OCI-LY3 (cell line): ENCODE data around the gene NSL1.
"Not testable (repeated sequence)": the region's sequence is repeated elsewhere in the genome, so short reads cannot be mapped to it uniquely, and the experiment has no call there.

Source experiments
- H2AFZ ChIP-seq: fragments of 200-600, 300-600 bp; shearing (Covaris generic); 2 replicates; pipeline ENCODE4 v1.6.0; 2014; ENCODE audit warnings: antibody characterized with exemption, low read depth, low read length
- H3K27ac ChIP-seq: fragments of 200-600, 300-600 bp; sonication (generic); 2 replicates; pipeline ENCODE4 v1.5.1; 2014; ENCODE audit warnings: mild to moderate bottlenecking, low read length, moderate library complexity, mixed read lengths
- H3K27me3 ChIP-seq: fragments of 200-600, 300-600 bp; sonication (generic); 2 replicates; pipeline ENCODE4 v1.6.1; 2014; ENCODE audit warnings: low read depth, low read length, mixed read lengths
- H3K36me3 ChIP-seq: fragments of 200-600, 300-600 bp; sonication (generic); replicated peaks from 2 replicates; pipeline ENCODE3; 2014; ENCODE audit warnings: low read depth, low read length, mixed read lengths
- H3K4me1 ChIP-seq: fragments of 300-600, 200-600 bp; sonication (generic); 2 replicates; pipeline ENCODE4 v1.6.1; 2014; ENCODE audit warnings: low read length, mixed read lengths
- H3K4me2 ChIP-seq: fragments of 200-600, 300-600 bp; sonication (generic); 2 replicates; pipeline ENCODE4 v1.6.1; 2014; ENCODE audit warnings: low read length, mixed read lengths
- H3K4me3 ChIP-seq: fragments of 300-600, 200-600 bp; sonication (generic); 2 replicates; pipeline ENCODE4 v1.5.1; 2014; ENCODE audit warnings: antibody characterized with exemption, mild to moderate bottlenecking, low read length, moderate library complexity
- H3K79me2 ChIP-seq: fragments of 300-600, 200-600 bp; shearing (Covaris generic); 2 replicates; pipeline ENCODE4 v1.6.1; 2014; ENCODE audit warnings: mild to moderate bottlenecking, low read length, mixed read lengths
- H3K9ac ChIP-seq: fragments of 300-600, 200-600 bp; shearing (Covaris generic); 2 replicates; pipeline ENCODE4 v1.6.0; 2014; ENCODE audit warnings: mild to moderate bottlenecking, low read length, moderate library complexity
- H3K9me3 ChIP-seq: fragments of 200-600, 300-600 bp; shearing (Covaris generic); 2 replicates; pipeline ENCODE4 v1.6.1; 2014; ENCODE audit warnings: low read length, mixed read lengths; ENCODE audit not compliant: insufficient read depth
- H4K20me1 ChIP-seq: fragments of 200-600, 300-600 bp; sonication (generic); 2 replicates; pipeline ENCODE4 v1.6.1; 2016; ENCODE audit warnings: low read length, mixed read lengths; ENCODE audit not compliant: insufficient read depth
- CTCF ChIP-seq: fragments of 200-600, 300-600 bp; sonication (generic); IDR thresholded peaks from 2 replicates; pipeline ENCODE4 v1.5.1; 2014; ENCODE audit warnings: antibody characterized with exemption, low read length, low read depth
- EZH2phosphoT487 ChIP-seq: fragments of 200-600 bp; shearing (Covaris generic); IDR thresholded peaks from 2 replicates; pipeline ENCODE4 v1.6.1; 2018; ENCODE audit warnings: antibody characterized with exemption, mixed run types, low read depth

Gene NSL1

DNA sequence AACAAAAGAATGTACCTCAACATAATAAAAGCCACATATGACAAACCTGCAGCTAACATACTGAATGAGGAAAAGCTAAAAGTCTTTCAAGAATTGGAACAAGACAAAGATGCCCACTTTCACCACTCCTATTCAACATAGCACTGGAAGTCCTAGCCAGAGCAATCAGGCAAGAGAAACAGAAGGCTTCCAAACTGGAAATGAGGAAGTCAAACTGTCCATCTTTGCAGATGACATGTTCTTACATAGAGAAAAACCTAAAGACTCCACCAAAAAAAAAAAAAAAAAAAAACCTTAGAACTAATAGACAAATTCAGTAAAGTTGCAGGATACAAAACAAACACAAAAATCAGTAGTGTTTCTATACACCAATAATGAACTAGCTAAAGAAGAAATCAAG lies 20.2 kb downstream of the NSL1 start:
- TF ChIP-seq EZH2phosphoT487 (no peak), CTCF (no peak)
- no peak overlapping the region for H2AFZ ChIP-seq
- H3K4me2 ChIP-seq: no peak overlapping the region
- H3K27ac ChIP-seq: no peak overlapping the region
- H3K4me3 ChIP-seq: no peak overlapping the region
- H3K27me3 ChIP-seq: no peaks in the 10 kb centered on the region
- H3K4me1 ChIP-seq: peaks cover 10% of the 10 kb centered on the region
- peaks cover 62% of the 10 kb centered on the region for H3K79me2 ChIP-seq
- peaks cover 3% of the 10 kb centered on the region; the same call in 1 of the 2 replicates for H4K20me1 ChIP-seq
- no peak overlapping the region for H3K9ac ChIP-seq
- peaks cover 15% of the 10 kb centered on the region for H3K9me3 ChIP-seq
- peaks cover 54% of the 10 kb centered on the region for H3K36me3 ChIP-seq

DNA sequence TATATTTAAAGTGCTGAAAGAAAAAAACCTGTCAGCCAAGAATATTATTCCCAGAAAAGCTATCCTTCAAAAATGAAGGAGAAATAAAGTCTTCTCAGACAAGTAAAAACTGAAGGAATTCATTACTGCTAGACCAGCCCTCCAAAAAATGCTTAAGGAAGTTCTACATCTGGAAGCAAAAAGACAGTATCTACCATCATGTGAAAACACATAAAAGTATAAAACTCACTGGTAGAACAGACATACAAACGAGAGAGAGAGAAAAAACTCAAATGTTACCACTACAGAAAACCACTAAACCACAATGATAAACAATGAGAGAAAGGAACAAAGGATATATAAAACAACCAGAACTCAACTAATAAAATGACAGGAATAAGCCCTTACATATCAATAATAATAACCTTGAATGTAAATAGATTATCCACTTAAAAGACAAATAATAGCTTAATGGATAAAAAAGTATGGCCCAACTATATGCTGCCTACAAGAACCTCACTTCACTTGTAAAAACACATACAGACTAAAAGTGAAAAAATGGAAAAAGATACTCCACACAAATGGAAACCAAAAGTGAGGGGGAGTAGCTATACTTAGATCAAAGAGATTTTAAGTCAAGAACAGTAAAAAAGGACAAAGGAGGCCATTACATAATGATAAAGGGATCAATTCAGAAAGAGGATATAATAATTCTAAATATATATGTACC lies 22.0 kb downstream of the NSL1 start:
- H3K9me3 ChIP-seq: peaks cover 15% of the 10 kb centered on the region
- H3K9ac ChIP-seq: no peak overlapping the region
- peaks cover 4% of the 10 kb centered on the region for H3K4me1 ChIP-seq
- H3K79me2 ChIP-seq: peaks cover 73% of the 10 kb centered on the region
- no peak overlapping the region for H3K27ac ChIP-seq
- no peak overlapping the region for H3K4me3 ChIP-seq
- H3K27me3 ChIP-seq: no peaks in the 10 kb centered on the region
- H4K20me1 ChIP-seq: peaks cover 3% of the 10 kb centered on the region; the same call in 1 of the 2 replicates
- H3K4me2 ChIP-seq: no peak overlapping the region
- TF ChIP-seq EZH2phosphoT487: no peak
- TF ChIP-seq CTCF: no peak
- H3K36me3 ChIP-seq: peaks cover 58% of the 10 kb centered on the region
- no peak overlapping the region for H2AFZ ChIP-seq

DNA sequence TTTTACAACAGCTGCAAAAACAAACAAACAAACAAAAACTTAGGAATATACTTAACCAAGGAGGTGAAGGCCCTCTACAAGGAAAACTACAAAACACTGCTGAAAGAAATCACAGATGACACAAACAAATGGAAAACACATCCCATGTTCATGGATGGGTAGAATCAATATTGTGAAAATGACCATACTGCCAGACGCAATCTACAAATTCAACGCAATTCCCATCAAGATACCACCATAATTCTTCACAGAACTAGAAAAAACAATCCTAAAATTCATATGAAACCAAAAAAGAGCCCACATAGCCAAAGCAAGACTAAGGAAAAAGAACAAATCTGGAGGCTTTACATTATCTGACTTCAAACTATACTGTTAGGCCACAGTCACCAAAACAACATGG lies 24.8 kb downstream of the NSL1 start:
- not testable (repeated sequence) for H3K27me3 ChIP-seq, H3K9ac ChIP-seq, H3K4me3 ChIP-seq, H3K4me1 ChIP-seq, H2AFZ ChIP-seq, H3K27ac ChIP-seq, H3K4me2 ChIP-seq
- Histone ChIP-seq H3K79me2 (peaks cover 72% of the 10 kb centered on the region), H3K9me3 (peaks cover 15% of the 10 kb centered on the region), H3K36me3 (peaks cover 51% of the 10 kb centered on the region), H4K20me1 (peaks cover 12% of the 10 kb centered on the region; the same call in 1 of the 2 replicates)

- not testable (repeated sequence) for H2AFZ ChIP-seq
- H3K36me3 ChIP-seq: peaks cover 42% of the 10 kb centered on the region
These were observed 26.8 kb downstream of the NSL1 start for GRCh38 chr1:212764718-212765281.

DNA sequence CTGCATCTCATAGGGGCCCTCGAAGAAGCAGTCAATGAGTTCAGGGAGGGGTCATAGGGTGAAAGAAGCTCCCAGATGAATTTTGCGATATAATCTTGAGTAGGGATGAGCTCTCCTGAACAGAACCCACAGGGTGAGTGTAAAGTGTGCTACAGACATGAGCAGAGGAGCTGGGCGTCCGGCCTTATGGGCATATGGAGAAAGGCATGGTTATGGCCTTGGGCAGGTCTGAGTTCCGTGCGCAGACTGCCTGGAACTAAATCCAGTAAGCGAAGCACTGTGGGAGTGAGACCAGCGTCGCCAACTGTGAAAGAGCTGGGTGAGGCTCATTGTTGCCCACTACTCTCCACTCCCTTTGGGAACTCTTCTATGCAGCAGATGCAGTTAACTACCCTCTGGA lies 28.7 kb downstream of the NSL1 start:
- no peak for TF ChIP-seq CTCF
- TF ChIP-seq EZH2phosphoT487: no peak
- no peak overlapping the region for H3K27ac ChIP-seq
- peaks cover 73% of the 10 kb centered on the region for H3K79me2 ChIP-seq
- H3K4me3 ChIP-seq: no peak overlapping the region
- H3K9me3 ChIP-seq: peaks cover 3% of the 10 kb centered on the region; the same call in 1 of the 2 replicates
- no peak overlapping the region for H2AFZ ChIP-seq
- no peaks in the 10 kb centered on the region for H3K4me1 ChIP-seq
- no peak overlapping the region for H3K9ac ChIP-seq
- H3K27me3 ChIP-seq: no peaks in the 10 kb centered on the region
- peaks cover 27% of the 10 kb centered on the region for H3K36me3 ChIP-seq
- H4K20me1 ChIP-seq: peaks cover 35% of the 10 kb centered on the region
- H3K4me2 ChIP-seq: no peak overlapping the region

More at GRCh38 chr1:212764718-212765281, 26.8 kb downstream of the NSL1 start:
- H3K27ac ChIP-seq, H3K9ac ChIP-seq, H3K4me3 ChIP-seq, H3K4me1 ChIP-seq, H3K4me2 ChIP-seq, H3K27me3 ChIP-seq: not testable (repeated sequence)
- peaks cover 74% of the 10 kb centered on the region for H3K79me2 ChIP-seq
- peaks cover 14% of the 10 kb centered on the region for H3K9me3 ChIP-seq
- H4K20me1 ChIP-seq: peaks cover 26% of the 10 kb centered on the region
